GM10248 (cell line): ENCODE results near the gene PSMD12.

Experiments
- CTCF ChIA-PET: fragments of 300-600 bp; sonication (Branson Sonifier 250); formaldehyde crosslinking; extraction: SDS; loops from one replicate; lab custom pipeline; 2021; ENCODE audit warnings: antibody characterized with exemption; lab: Yijun Ruan, JAX
- POLR2A ChIA-PET: fragments of 350-650 bp; sonication (Branson Sonifier 250); formaldehyde crosslinking; extraction: SDS; loops from one replicate; lab custom pipeline; 2020; ENCODE audit warnings: antibody characterized with exemption; lab: Yijun Ruan, JAX
- DNase-seq: peaks from one replicate; pipeline ENCODE4 v3.0.0; 2012; ENCODE audit errors: extremely low spot score
- CTCF ChIP-seq: IDR thresholded peaks from 2 replicates; pipeline ENCODE4 v1.5.1; 2012; ENCODE audit warnings: mild to moderate bottlenecking, low read depth; ENCODE audit errors: extremely low read depth, missing control alignments, control extremely low read depth

PSMD12 gene

GRCh38 chr17:67362173-67362572 is 4.2 kb downstream of the PSMD12 start:
- no peak for DNase-seq
- ChIA-PET POLR2A (no interaction called here), CTCF (interaction anchor here (1.8 kb wide), 1 partner anchor 17 kb away, joined by 5 read pairs; no protein-coding TSS in a partner anchor)
- no peak for TF ChIP-seq CTCF

- CTCF ChIA-PET: interaction anchor here (0.7 to 1.8 kb wide), 3 partner anchors 11 to 14 kb away, joined by 3 to 5 read pairs (median 3); no protein-coding TSS in a partner anchor
- POLR2A ChIA-PET: no interaction called here
- no peak for TF ChIP-seq CTCF
- no peak for DNase-seq
Measured at GRCh38 chr17:67360880-67361279, 5.5 kb downstream of the PSMD12 start.

GRCh38 chr17:67359960-67360791 is 6.2 kb downstream of the PSMD12 start:
- ChIA-PET POLR2A (no interaction called here), CTCF (interaction anchor here (0.7 to 1.8 kb wide), 3 partner anchors 12 to 15 kb away, joined by 3 to 5 read pairs (median 4); no protein-coding TSS in a partner anchor)
- DNase-seq: no peak
- TF ChIP-seq CTCF: peak; percentile 31

- no peak for DNase-seq
- POLR2A ChIA-PET: interaction anchor here (0.5 to 0.7 kb wide), 2 partner anchors 132 to 358 kb away, joined by 3 to 6 read pairs; no protein-coding TSS in a partner anchor
- CTCF ChIA-PET: no interaction called here
- TF ChIP-seq CTCF: no peak
Measured at GRCh38 chr17:67358612-67359011, 7.8 kb downstream of the PSMD12 start.

GRCh38 chr17:67353929-67354574 is 12.3 kb downstream of the PSMD12 start:
- DNase-seq: no peak
- ChIA-PET CTCF (no interaction called here), POLR2A (no interaction called here)
- no peak for TF ChIP-seq CTCF

- ChIA-PET POLR2A (no interaction called here), CTCF (interaction anchor here (1.1 to 1.2 kb wide), 2 partner anchors 11 kb away, joined by 3 to 4 read pairs; no protein-coding TSS in a partner anchor)
- no peak for TF ChIP-seq CTCF
- DNase-seq: no peak
Measured at GRCh38 chr17:67353161-67353560, 13.2 kb downstream of the PSMD12 start.
